HK-2 (cell line): Measurements from ENCODE around the gene TENM4.

ENCODE experiments used
- DNase-seq: peaks from one replicate; pipeline ENCODE4 v3.0.0-alpha.2; 2018; ENCODE audit not compliant: unreplicated experiment

TENM4 gene

DNA sequence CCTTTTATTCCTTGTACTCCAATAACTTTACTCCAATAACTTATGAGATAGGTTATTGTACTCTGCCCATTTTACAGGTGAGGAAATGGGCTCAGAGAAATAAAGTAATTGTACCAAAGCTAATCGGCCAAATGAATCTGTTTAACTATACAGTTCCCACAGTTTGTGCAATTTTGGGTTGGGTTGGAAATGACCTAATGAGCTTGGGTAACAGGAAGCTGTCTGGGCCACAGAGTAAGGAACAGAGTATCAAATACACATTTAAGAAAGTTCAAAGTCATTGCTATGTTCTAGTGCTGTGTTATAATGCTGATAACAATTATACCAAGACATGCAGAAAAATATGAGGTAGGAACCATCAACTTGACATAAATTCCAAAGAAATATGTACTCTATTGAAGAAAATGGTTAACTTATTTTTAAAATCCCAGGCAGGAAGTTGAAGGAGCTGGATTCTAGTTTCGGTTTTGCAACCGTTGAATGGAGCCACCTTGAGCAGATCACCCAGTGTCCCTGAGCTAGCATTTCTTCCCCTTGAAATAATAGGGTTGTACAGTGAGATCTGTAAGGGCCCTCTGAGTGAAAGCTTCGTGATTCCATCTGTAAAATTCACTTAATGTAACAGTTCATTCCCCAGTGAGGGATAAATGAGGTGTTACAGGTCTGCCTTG lies 505.3 kb downstream of the TENM4 start:
- no peak for DNase-seq

DNA sequence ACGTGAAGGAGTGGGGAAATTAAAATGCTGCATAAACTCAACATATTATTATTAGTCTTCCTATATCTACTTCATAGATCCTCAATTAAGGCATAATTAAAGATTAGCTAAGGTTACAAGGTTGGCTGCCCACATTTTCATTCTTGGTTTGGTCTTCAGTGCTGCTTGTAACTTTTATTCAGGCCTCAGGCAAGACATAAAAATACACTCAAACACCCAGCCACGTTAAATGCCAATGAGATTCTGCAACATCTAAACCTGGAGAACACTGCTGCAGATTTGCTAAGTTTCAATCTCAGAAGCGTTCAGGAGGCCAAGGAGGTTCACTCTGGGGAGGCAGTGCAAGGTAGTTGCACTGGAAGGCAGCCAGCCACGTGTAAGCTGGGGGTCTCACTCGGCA lies 507.5 kb downstream of the TENM4 start:
- DNase-seq: no peak

DNA sequence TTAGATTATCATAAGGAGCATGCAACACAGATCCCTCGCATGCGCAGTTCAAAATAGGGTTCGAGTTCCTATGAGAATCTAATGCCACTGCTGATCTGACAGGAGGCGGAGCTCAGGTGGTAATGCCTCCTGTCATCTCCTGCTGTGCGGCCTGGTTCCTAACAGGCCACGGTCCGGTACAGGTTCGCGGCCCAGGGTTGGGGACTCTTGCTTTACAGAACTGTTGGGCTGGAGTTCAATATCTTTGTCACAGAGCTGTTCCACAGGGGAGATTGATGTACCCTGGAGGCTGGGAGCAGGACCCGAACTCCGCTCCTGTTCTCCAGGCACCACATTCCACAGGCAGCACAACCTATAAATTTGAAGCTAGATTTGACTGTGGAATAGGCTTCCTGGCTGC lies 508.1 kb downstream of the TENM4 start:
- no peak for DNase-seq

DNA sequence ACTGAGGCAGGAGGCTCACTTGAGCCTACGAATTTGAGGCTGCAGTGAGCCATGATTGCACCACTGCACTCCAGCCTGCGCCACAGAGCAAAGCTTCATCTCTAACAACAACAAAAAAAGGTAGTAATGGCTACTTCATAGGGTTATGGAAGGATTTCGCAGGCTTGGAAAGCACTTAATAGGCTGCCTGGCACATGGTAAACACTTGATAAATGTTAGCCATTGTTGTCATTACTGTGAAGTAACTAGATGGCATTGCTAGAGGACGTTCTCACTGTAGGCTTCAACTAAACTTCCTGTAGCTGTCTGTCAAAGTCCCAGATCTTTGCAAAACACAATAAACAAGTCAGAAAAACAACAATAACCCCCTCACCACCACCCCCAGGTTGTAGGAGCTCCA lies 508.9 kb downstream of the TENM4 start:
- no peak for DNase-seq

DNA sequence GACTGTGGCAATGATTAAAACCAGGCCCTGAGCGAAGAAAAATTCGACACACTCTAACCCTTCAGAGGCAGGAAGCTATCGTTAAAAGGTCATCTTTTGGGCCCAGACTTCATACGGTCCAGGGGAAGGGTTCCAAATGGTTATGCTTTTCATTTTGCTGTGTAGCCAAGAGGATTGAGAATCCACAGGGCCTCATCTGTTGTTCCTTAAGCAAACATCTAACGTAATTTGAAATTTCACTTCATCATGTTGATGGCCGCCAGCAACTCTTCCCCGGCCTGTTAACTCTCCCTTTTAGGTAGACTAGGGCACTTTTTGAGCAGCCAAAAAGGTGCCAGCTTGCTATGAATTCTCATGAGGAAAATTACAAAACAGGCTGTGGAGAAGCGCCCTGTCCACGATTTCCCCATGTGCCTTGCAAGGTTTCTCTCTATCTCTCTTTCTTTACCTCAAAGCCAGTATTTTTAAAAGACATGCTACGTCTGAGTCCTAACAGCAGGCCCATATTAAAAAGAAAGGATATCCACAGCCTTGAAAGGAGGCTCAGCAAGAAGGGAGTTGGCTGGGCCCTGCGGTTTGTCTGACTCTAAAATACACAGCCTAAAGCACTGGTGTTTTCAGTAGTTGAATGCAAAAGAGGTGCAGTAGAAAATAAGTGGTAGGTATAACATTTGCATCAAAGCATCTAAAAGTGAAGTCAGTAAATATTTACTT lies 509.9 kb downstream of the TENM4 start:
- no peak for DNase-seq

DNA sequence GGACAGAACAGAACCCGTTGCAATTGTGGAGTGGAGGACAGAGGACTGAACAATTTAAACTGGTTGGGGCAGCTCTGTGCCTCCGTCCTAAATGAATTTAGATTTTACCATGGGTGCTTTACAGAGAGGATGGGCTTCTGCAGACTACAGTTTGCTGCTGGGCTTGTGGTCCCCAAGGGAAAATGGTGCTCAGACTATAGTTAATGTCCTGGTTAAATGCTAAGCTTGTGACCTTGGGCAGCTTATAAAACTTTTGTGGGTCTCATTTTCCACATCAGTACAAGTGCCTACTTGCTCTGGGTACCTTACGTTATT lies 511.0 kb downstream of the TENM4 start:
- no peak for DNase-seq

DNA sequence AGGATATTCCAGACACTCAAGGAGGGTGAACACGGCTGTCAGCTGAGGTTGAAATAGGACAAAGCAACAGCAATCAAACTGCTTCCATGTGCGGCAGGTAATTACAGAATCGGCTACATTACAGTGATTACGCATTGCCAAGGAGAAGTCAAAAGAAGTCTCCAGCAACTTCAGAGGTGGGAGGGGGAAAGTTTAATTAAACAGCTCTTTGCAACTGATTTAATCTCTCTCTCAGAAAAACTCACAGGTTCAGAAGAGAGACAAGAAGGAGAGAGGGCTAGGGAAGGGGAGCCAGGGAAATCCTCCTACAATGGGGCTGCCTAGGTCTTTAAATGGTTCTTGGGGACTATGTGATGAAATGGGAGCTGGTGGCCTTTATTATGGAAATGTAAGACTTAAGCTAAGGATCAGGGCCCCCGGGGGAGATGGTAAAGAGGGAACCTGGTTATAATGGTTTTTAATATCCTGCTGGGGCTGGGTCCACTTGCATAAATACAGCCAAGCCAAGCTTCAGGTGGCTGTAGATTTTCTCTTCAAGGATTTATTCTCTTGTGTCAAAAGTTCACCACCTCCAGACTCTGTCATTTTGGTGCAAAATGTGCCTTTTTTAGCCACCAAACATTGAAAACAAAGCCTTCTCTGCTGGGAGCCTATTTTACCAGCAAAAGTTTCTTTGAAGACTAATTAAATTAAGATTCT lies 511.5 kb downstream of the TENM4 start:
- DNase-seq: no peak

DNA sequence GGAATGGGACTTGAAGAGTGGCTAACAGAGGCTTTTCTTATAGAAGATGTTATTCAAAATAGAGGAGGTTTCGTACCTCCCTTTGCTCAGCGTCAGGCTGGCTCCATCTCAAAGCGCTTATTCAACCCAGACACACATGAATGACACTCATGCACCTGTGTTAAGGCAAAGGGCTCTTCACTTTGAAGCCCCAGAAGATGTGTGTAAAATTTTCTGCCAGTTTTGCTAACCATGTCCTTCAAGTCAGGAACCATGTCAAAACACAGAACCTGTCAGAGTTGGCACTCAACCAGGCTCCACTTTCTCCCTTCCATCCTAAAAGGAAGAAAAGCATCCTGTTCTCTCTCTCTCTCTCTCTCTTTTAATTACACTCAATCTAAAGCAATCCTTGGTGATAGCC lies 513.3 kb downstream of the TENM4 start:
- no peak for DNase-seq

DNA sequence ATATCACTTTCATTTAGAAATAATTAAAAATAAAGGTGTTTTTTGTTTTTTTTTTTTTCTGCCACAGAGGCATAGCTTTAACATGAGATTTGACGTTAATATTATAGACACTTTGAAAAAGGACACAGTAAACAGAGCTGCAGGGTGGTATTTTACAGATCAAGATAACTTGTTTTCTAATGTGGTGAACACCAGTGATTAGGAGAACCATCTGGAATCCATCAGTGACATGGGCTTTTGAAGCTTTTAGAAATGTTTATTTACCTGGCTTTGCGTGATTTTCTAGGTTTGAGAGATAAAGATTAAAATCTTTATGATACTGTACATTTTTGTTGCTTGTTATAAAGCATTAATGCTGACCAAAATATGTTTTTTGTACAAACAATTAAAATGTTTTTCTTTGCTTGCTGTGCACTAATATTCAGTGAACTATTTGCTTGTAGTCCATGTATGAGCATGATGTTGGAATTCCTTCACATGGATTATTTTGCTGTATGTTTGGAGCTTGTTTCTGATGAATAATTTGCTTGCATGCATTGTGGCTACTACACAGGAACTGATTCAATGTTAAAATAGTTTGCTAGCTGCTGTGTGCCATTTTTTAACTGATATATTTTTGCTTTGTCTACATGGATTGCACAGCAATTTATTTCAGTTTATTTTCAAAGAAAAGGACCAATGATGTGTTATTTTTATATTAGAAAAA lies 514.0 kb downstream of the TENM4 start:
- DNase-seq: no peak

DNA sequence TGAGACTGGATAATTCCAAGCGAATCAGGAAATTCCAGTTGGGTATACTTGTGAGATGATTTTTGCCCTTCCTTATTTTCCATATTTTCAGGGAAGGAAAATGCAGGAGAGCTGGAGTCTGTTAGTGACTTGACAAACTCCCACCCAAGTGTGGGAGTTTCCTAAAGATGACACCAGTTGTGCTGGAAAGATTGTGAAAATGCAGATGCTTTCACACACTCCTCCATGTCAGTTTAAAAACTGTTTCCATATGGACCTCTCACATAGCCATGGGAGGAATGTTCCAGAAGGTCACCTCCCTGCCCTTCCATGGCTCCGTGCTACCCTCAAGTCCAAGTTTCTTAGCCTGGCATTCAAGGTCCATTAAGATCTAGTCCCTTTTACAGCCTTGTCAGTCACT lies 515.4 kb downstream of the TENM4 start:
- DNase-seq: no peak

DNA sequence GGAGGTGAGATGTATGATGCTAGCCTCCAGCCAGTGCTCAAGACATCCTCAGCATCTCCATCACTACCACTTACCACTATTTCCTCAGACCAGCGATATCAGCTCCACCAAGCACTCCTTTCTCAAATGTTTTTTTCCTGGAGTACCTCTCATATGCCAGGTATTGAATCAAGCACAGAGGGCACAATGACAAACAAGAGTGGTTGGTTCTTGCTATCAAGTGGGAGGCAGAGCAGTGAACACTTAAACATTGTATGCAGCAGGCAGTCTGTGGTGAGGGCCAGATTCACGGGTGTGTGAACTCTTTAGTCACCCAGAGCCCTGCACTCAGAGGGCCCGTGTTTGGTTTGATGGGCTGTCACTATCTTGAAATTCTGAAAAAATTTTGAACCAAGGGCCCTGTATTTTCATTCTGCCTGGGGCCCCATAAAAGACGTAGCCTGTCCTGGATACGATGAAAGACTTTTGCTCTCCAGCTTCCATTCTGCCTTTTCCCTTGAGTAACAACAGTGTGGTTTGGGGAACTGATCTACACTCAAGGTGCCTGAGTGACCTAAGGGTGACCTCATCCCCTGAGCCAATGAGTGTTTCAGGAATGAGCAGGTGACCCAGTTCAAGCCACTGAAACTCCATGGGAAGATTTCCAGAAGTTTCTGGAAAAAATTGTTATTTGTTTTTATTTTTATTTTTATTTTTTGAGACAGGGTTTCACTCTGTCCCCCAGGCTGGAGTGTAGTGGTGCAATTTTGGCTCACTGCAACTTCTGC lies 517.8 kb downstream of the TENM4 start:
- no peak for DNase-seq

DNA sequence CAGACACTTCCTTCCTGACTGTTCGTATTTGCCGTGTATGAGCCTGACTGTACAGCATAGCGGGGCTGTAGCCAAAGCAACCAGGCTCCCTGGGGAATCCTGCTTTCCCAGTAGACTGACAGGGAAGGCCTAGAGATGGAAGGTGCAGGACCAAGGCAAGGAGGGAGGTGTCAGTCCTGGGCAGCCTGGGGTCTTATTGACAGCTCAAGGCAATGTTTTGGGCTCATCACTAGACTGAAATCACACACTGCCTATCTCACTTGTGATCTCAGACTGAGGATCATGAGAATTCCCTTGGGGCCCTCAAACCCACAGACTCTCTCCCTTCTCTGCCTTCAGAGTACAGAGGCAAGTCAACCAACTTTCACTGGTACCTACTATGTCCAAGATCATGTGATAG lies 519.3 kb downstream of the TENM4 start:
- DNase-seq: no peak

DNA sequence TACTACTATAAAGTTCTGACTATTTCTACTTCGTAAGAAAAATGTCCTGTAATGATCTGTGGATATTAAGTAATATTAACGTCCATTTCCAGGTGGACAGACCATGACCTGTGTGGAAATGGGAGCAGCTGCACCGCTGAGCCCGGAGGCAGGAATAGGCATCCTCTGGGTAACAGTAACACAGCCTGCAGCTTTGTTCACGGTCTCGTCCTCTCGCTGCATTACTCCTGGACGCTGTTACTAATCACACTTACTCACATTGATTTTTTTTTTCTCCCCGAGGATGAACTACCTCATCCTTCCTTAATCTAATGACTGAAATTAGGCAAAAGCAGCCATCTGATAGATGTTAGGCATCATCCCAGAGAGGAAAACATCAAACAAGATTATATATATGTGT lies 520.5 kb downstream of the TENM4 start:
- no peak for DNase-seq

DNA sequence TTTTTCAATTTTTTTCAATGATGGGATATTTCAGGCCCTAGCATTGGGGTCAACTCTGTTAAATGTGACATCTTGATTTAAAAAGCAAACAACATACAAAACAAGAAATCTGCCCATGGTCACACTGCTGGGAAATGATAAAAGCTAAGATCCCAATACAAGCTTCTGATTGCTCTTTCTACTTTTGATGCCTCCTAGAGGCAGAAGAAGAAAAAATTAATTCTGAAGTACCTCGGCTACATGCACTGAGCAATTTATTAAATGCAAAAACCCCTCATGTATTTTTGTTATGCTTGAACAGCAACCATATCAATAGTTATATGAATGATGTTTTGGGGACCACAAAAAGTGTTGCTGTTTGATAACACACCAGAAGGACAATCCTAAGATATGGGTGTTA lies 524.1 kb downstream of the TENM4 start:
- no peak for DNase-seq

DNA sequence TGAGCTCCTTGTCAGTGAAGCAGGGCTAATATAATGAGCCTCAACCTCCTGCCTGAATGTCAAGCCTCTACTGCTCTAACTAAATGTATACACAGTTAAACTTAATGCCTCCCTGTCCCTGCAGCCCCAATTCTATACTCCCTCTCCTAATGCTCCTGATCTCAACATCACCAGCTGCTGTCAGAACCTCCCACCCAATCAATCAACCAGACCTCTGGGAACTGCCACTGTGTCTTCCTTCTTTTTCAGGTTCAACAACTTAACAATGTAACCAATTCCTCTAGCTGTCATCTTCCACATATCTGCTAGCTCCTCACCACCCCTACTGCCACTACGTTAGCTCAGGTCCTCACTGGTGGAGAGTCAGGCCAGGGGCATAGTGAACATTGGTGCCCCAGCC lies 526.3 kb downstream of the TENM4 start:
- no peak for DNase-seq

DNA sequence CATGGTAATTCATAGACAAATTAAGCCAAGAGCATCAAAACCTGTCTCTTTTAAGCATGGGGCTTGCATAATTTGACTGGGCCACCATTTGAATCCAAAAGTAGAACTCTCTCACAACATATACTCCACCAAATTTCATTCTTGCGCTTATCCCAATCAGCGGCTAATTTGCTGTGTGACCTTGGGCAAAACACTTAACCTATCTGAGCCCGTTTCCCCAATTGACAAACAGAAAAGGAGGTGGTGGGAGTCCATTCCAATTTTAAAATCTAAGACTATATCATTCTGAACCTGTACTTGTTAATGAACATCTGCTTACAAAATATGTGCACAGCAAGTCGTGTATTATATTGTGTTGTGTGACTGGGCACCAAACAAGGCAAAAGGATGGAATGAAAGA lies 528.1 kb downstream of the TENM4 start:
- no peak for DNase-seq

DNA sequence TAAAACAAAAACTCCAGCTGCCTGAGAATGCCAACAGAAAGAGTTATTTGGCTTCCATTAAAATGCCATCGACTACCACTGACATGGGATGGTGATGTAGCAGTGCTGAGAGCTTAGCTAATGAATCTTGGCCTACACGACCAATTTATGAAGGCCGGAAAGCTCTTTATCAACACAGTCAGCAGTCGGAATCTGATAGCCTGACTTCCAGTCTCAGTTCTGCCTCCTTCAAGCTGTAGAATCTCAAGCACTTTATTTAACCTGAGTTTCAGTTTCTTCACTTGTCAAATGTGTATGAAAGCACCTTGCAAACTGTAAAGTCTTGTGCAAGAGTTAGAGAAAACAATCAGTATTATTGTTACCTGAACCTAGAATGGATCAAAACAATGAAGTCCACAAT lies 530.5 kb downstream of the TENM4 start:
- DNase-seq: no peak

DNA sequence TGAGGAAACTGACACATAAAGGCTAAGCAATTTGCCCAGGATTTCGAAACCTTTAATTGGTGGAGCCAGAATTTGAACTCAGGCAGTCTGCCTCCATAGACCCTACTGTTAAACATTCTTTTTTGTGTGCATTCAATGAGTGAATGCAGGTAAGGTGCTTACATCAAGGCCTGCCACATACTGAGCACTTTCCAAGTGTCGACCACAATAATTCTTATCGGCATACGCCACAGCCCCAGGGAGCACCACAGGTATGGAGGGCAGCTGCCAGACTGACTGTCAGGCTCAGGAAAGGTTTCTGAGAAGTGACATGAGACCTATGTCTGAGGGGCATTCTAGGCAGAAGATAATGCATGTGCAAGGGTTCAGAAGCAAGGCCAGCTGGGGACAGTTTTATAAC lies 531.4 kb downstream of the TENM4 start:
- DNase-seq: no peak

DNA sequence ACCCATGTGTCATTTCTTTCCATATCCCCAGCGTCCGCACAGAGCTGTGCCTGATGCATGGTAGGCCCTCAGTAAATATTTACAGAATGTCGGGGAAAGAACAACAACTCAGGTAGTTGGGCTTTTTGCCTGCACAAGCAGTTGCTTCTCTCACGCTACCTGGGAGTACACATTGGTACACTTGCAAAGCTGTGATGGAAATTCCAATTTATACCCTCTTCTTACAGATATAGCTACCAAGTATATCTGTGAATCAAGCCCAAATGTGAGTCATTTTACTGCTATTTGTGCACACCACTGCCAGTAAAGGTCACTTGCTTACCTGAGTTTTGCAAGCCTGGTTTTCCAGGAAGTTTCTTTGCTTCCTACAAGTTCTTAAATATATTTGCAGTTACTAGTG lies 533.2 kb downstream of the TENM4 start:
- DNase-seq: no peak

DNA sequence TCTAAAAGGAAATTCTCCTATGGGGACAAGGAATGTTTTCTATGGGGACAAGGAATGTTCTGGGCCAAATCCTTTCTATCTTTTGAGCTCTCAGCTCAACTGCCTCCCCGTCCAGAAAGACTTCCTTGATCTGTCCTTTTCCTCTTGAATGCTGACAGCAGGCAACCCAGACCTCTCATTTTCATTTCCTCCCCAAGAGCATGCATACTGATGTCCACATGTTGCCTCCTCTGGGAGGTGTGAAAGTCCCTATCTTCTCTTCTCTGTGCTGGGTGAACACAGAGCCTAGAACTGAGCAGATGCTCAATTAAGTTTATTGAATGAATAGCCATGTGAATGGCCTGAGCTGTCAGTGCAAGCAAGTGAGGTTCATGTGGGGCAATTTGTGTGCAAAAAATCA lies 534.3 kb downstream of the TENM4 start:
- DNase-seq: no peak

DNA sequence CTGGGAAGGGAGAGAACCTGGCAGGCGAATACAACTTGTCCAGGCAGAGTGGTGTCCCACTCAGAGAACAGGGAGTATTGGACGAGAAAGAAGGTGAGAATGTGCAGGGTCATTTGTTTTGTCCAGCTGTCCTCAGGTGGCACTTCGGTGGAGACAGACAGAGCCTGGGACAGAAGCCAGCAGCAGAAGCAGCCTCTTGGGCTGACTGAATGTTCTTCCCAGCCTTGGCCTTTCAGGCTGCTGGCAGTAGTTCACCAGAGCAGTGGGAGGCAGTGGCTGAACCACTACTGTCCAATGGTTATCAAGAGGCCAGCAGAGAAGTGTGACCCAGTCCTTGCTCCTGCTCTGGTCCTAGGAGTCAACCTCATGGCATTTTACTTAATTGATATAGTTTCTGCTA lies 535.1 kb downstream of the TENM4 start:
- no peak for DNase-seq
